ENCODE results near the gene BTBD16.

DNA sequence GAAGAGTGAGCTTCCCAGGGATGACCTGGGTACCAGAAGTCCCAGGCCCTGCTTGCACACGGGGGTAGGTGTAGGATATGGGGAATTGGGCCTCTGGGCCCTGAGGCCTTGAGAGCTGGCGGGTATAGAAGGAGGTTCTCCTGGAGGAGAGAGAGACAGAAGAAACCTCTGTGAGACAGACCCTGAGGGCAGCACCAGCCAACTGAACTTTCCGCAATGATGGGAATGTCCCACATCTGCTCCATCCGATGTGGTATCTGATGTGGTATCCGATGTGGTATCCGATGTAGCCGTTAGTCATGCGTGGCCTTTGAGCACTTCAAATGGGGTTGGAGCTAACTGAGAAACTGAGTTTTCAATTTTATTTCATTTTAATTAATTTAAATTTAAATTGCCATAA, 72.8 kb downstream of the BTBD16 start:
- TF ChIP-seq, protein P1, sequence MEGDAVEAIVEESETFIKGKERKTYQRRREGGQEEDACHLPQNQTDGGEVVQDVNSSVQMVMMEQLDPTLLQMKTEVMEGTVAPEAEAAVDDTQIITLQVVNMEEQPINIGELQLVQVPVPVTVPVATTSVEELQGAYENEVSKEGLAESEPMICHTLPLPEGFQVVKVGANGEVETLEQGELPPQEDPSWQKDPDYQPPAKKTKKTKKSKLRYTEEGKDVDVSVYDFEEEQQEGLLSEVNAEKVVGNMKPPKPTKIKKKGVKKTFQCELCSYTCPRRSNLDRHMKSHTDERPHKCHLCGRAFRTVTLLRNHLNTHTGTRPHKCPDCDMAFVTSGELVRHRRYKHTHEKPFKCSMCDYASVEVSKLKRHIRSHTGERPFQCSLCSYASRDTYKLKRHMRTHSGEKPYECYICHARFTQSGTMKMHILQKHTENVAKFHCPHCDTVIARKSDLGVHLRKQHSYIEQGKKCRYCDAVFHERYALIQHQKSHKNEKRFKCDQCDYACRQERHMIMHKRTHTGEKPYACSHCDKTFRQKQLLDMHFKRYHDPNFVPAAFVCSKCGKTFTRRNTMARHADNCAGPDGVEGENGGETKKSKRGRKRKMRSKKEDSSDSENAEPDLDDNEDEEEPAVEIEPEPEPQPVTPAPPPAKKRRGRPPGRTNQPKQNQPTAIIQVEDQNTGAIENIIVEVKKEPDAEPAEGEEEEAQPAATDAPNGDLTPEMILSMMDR (IDR thresholded peaks at IDR 0.05), result no peak
- TF ChIP-seq POLR2A (IDR thresholded peaks at IDR 0.05) (no peak), POLR2AphosphoS5 (IDR thresholded peaks at IDR 0.05) (no peak), EP300 (IDR thresholded peaks at IDR 0.05; ENCODE audit: low read depth) (no peak)

Data from transverse colon (tissue), 4 donors.